Measurements from ENCODE around the gene DCUN1D3.
"Not testable (repeated sequence)": the region's sequence is repeated elsewhere in the genome, so short reads cannot be mapped to it uniquely, and the experiment has no call there.

Gene DCUN1D3

GRCh38 chr16:20807862-20808261 lies 92.3 kb downstream of the DCUN1D3 start:
- H4K20me1 ChIP-seq (ENCODE audit: low read depth, low read length) = no peaks in the 10 kb centered on the region
- no peak overlapping the region for H2AFZ ChIP-seq (ENCODE audit: low read depth, low read length, severe bottlenecking)
- H3K9ac ChIP-seq (ENCODE audit: low read length) = peak overlapping the region; percentile 86; the same call in 1 of the 2 replicates

GRCh38 chr16:20806168-20807050 lies 93.7 kb downstream of the DCUN1D3 start, which contains the start of the genes ERI2 and REXO5:
ERI2 (minus strand) TSS chr16:20806472; CDS start chr16:20806430, 42 bp downstream.
REXO5 (plus strand) TSS chr16:20806527; CDS start chr16:20806954, 427 bp downstream.
- Histone ChIP-seq H2AFZ (ENCODE audit: low read depth, low read length, severe bottlenecking) (peak within 1 kb of the TSS; percentile 73), H3K27ac (ENCODE audit: low read depth, low read length) (peak within 1 kb of the TSS; percentile 86), H3F3A (ENCODE audit: insufficient read depth) (peaks cover 13% of the 10 kb centered on the region; the same call in 1 of the 2 replicates), H3K79me2 (ENCODE audit: insufficient read depth, low read length) (peaks cover 9% of the 10 kb centered on the region; the same call in 1 of the 2 replicates), H3K27me3 (ENCODE audit: low read length) (no peaks in the 10 kb centered on the region), H4K20me1 (ENCODE audit: low read depth, low read length) (no peaks in the 10 kb centered on the region), H3K4me3 (ENCODE audit: insufficient read depth, low read length, poor library complexity, severe bottlenecking) (peak within 1 kb of the TSS; percentile 70), H3K36me3 (ENCODE audit: low read length) (0 out of 2 replicates have a peak, but pooled peaks cover under 1% of the 10 kb centered on the region), H3K9me3 (ENCODE audit: insufficient read depth, low read length) (no peaks in the 10 kb centered on the region), H3K9me2 (replicated peaks; ENCODE audit: insufficient read depth, low read length) (no peaks in the 10 kb centered on the region), H3K4me2 (ENCODE audit: low read depth, low read length, poor library complexity, severe bottlenecking) (peak within 1 kb of the TSS; percentile 84), H3K9ac (ENCODE audit: low read length) (peak within 1 kb of the TSS; percentile 86)
- TF ChIP-seq CTCF (IDR thresholded peaks at IDR 0.05; ENCODE audit: insufficient read depth, low read length, poor library complexity, severe bottlenecking) = peak; percentile 24
- no peak for TF ChIP-seq EZH2phosphoT487 (conservative IDR thresholded peaks at IDR 0.05; ENCODE audit: low read length)

More at GRCh38 chr16:20807862-20808261, 92.3 kb downstream of the DCUN1D3 start:
- peaks cover 9% of the 10 kb centered on the region; the same call in 1 of the 2 replicates for H3K79me2 ChIP-seq (ENCODE audit: insufficient read depth, low read length)
- H3K4me3 ChIP-seq (ENCODE audit: insufficient read depth, low read length, poor library complexity, severe bottlenecking) = peak overlapping the region; percentile 70
- no peak for TF ChIP-seq EZH2phosphoT487 (conservative IDR thresholded peaks at IDR 0.05; ENCODE audit: low read length)
- TF ChIP-seq CTCF (IDR thresholded peaks at IDR 0.05; ENCODE audit: insufficient read depth, low read length, poor library complexity, severe bottlenecking) = no peak
- H3K27me3 ChIP-seq (ENCODE audit: low read length) = no peaks in the 10 kb centered on the region
- no peaks in the 10 kb centered on the region for H3K9me3 ChIP-seq (ENCODE audit: insufficient read depth, low read length)
- H3K9me2 ChIP-seq (replicated peaks; ENCODE audit: insufficient read depth, low read length) = no peaks in the 10 kb centered on the region
- no peaks in the 10 kb centered on the region for H3K36me3 ChIP-seq (ENCODE audit: low read length)
- H3F3A ChIP-seq (ENCODE audit: insufficient read depth) = peaks cover 9% of the 10 kb centered on the region; the same call in 1 of the 2 replicates
- peak overlapping the region; percentile 84 for H3K4me2 ChIP-seq (ENCODE audit: low read depth, low read length, poor library complexity, severe bottlenecking)
- no peak overlapping the region for H3K27ac ChIP-seq (ENCODE audit: low read depth, low read length)

GRCh38 chr16:20805684-20806167 lies 94.4 kb downstream of the DCUN1D3 start:
- H3K9me3 ChIP-seq (ENCODE audit: insufficient read depth, low read length); H3K36me3 ChIP-seq (ENCODE audit: low read length); H3K9me2 ChIP-seq (replicated peaks; ENCODE audit: insufficient read depth, low read length); H3K27me3 ChIP-seq (ENCODE audit: low read length); H4K20me1 ChIP-seq (ENCODE audit: low read depth, low read length); H3K79me2 ChIP-seq (ENCODE audit: insufficient read depth, low read length): not testable (repeated sequence)
- H3K4me3 ChIP-seq (ENCODE audit: insufficient read depth, low read length, poor library complexity, severe bottlenecking) = peak overlapping the region; percentile 70
- H2AFZ ChIP-seq (ENCODE audit: low read depth, low read length, severe bottlenecking) = peak overlapping the region; percentile 73
- H3K4me2 ChIP-seq (ENCODE audit: low read depth, low read length, poor library complexity, severe bottlenecking) = peak overlapping the region; percentile 84
- peaks cover 20% of the 10 kb centered on the region; the same call in 1 of the 2 replicates for H3F3A ChIP-seq (ENCODE audit: insufficient read depth)
- H3K27ac ChIP-seq (ENCODE audit: low read depth, low read length) = peak overlapping the region; percentile 86
- H3K9ac ChIP-seq (ENCODE audit: low read length) = peak overlapping the region; percentile 86

Data from SU-DHL-6 (cell line).